ENCODE measurements around the gene DSCAM. TPM values are rescaled to one million over a fixed set of nuclear protein-coding genes. Genes with fewer than 3 reads are reported as not detected.

Gene DSCAM
- total RNA-seq, 4 donors from 2014 or later: 0.07 TPM; not detected in 3

- Histone ChIP-seq H3K4me1 (no peaks in the 10 kb centered on the region), H3K4me3 (no peak overlapping the region), H3K27me3 (peaks cover 0 to 16% of the 10 kb centered on the region in 2 donors), H3K9me3 (no peaks in the 10 kb centered on the region), H3K36me3 (no peaks in the 10 kb centered on the region), H3K27ac (no peak overlapping the region)
- intact Hi-C loops (cut with DNase I; ENCODE audit: low total_unique reads): no loop called here
- TF ChIP-seq POLR2A (IDR thresholded peaks at IDR 0.05) (no peak), CTCF (IDR thresholded peaks at IDR 0.05) (no peak)
- no peak for DNase-seq
Observed at GRCh38 chr21:40840401-40841125, 6.4 kb downstream of the DSCAM start.

- no peaks in the 10 kb centered on the region for H3K4me1 ChIP-seq
- H3K4me3 ChIP-seq: no peak overlapping the region
- no peaks in the 10 kb centered on the region for H3K36me3 ChIP-seq
- DNase-seq: no peak
- intact Hi-C loops (cut with DNase I; ENCODE audit: low total_unique reads): no loop called here
- no peak overlapping the region for H3K27ac ChIP-seq
- peaks cover 0 to 7% of the 10 kb centered on the region in 2 donors for H3K27me3 ChIP-seq
- H3K9me3 ChIP-seq: no peaks in the 10 kb centered on the region
- TF ChIP-seq CTCF (IDR thresholded peaks at IDR 0.05) (no peak), POLR2A (IDR thresholded peaks at IDR 0.05) (no peak)
Observed at GRCh38 chr21:40839521-40839920, 7.4 kb downstream of the DSCAM start.

- DNase-seq: no peak
- no peaks in the 10 kb centered on the region for H3K9me3 ChIP-seq
- H3K27ac ChIP-seq: no peak overlapping the region
- H3K36me3 ChIP-seq: no peaks in the 10 kb centered on the region
- no peak overlapping the region for H3K4me3 ChIP-seq
- TF ChIP-seq POLR2A (IDR thresholded peaks at IDR 0.05): no peak
- no peak for TF ChIP-seq CTCF (IDR thresholded peaks at IDR 0.05)
- H3K27me3 ChIP-seq: no peaks in the 10 kb centered on the region
- H3K4me1 ChIP-seq: no peaks in the 10 kb centered on the region
- intact Hi-C loops (cut with DNase I; ENCODE audit: low total_unique reads): no loop called here
Observed at GRCh38 chr21:40837456-40837855, 9.5 kb downstream of the DSCAM start.

- intact Hi-C loops (cut with DNase I; ENCODE audit: low total_unique reads): no loop called here
- Histone ChIP-seq H3K36me3 (no peaks in the 10 kb centered on the region), H3K27me3 (no peaks in the 10 kb centered on the region), H3K27ac (no peak overlapping the region), H3K4me3 (no peak overlapping the region), H3K9me3 (no peaks in the 10 kb centered on the region), H3K4me1 (no peaks in the 10 kb centered on the region)
- no peak for DNase-seq
- TF ChIP-seq POLR2A (IDR thresholded peaks at IDR 0.05): no peak
- no peak for TF ChIP-seq CTCF (IDR thresholded peaks at IDR 0.05)
Observed at GRCh38 chr21:40835184-40835694, 11.7 kb downstream of the DSCAM start.

- no peaks in the 10 kb centered on the region for H3K4me1 ChIP-seq
- no peak overlapping the region for H3K4me3 ChIP-seq
- H3K27me3 ChIP-seq: no peaks in the 10 kb centered on the region
- intact Hi-C loops (cut with DNase I; ENCODE audit: low total_unique reads): no loop called here
- H3K27ac ChIP-seq: no peak overlapping the region
- no peak for TF ChIP-seq POLR2A (IDR thresholded peaks at IDR 0.05)
- TF ChIP-seq CTCF (IDR thresholded peaks at IDR 0.05): no peak
- DNase-seq: no peak
- H3K9me3 ChIP-seq: no peaks in the 10 kb centered on the region
- no peaks in the 10 kb centered on the region for H3K36me3 ChIP-seq
Observed at GRCh38 chr21:40833184-40833583, 13.8 kb downstream of the DSCAM start.

All from uterus (tissue), 4 donors.